Smooth muscle cell of the brain vasculature (primary cell): Measurements from ENCODE around the gene COPZ2.
"Not testable (repeated sequence)": the region's sequence is repeated elsewhere in the genome, so short reads cannot be mapped to it uniquely, and the experiment has no call there.

Experiments used
- DNase-seq: peaks from one replicate; pipeline ENCODE4 v3.0.0-alpha.2; 2012; ENCODE audit warnings: low read depth, low spot score

COPZ2 gene, protein sequence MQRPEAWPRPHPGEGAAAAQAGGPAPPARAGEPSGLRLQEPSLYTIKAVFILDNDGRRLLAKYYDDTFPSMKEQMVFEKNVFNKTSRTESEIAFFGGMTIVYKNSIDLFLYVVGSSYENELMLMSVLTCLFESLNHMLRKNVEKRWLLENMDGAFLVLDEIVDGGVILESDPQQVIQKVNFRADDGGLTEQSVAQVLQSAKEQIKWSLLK

DNA sequence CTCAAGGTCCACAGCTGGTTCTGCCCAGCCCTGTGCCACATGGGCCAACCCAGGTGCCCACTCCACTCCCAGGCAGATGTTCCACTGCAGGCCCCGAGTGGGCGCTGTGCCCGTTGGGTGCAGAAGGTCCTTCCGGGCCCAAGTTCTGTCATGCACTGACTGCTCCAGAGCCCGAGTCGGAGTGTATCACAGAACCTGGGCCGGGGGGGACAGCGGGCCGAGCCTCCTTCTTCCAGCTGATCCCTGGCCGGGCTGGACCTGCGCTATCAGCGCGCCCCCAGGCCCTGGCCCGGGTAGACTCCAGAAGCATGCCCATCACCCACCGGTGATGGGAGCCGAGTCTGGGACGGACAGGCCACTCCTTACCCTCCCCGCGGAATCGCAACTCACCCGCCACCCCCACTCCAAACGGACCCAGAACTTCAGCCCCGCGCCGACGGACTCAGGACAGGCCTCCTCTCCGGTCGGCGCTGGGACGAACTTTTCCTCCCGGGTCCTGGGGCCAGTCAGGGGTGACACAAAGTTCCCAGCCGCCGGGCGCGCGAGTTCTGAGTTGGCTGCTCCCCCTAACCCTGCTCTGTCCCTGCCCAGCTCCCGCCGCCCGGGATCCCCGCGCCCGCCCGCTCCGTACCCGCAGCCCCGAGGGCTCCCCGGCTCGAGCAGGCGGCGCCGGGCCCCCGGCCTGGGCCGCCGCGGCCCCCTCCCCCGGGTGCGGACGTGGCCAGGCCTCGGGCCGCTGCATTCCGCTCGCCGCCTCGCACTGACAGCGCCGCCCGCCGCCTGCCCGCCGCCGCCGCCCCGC, at the start of gene COPZ2:
COPZ2 (minus strand) TSS at position 762 of the 802 bp plus-strand sequence; CDS start at position 742, 20 bp downstream.
- no peak for DNase-seq

DNA sequence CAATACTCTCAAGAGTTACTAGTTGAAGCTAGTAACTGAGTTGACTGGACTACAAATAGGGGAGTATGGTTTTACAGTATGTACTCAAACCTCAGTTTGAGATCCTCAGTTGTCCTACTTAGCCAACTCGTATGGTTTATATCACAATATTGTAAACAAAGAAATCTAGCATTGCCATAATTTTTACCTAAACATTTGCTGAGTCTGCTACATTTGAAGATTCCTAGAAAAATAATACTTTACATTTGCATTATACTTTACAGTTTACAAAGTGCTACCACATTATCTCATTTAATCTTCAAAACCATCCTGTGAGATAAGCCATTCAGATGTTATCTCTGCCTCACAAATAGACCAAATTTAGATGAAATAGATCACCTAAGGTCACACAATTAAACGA, 47.3 kb upstream of the COPZ2 start:
- no peak for DNase-seq

DNA sequence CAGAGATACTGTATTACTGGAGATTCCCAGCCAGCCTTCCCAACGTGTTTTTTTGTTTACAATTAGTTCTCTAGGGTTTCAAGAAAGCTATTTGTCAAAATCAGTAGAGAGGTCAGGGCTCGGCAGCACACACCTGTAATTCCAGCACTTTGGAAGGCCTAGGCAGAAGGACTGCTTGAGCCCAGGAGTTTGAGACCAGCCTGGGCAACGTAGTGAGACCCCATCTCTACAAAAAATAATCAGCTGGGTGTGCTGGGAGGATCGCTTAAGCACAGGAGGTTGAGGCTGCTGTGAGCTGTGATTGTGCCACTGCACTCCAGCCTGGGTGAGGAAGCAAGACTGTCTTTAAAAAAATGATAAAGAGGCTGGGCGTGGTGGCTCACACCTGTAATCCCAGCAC, 44.3 kb upstream of the COPZ2 start:
- DNase-seq = no peak

DNA sequence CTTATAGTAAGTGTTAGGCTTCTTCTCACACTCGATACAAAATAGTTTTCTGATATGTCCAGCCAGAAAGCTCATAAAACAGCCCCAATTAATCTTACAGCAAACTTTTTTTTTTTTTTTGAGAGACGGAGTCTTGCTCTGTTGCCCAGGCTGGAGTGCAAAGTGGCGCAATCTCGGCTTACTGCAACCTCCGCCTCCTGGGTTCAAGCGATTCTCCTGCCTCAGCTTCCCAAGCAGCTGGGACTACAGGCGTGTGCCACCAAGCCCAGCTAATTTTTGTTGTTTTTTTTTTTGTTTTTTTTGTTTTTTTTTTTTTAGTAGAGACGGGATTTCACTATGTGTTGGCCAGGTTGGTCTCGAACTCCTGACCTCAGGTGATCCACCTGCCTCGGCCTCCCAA, 39.6 kb upstream of the COPZ2 start:
- not testable (repeated sequence) for DNase-seq

DNA sequence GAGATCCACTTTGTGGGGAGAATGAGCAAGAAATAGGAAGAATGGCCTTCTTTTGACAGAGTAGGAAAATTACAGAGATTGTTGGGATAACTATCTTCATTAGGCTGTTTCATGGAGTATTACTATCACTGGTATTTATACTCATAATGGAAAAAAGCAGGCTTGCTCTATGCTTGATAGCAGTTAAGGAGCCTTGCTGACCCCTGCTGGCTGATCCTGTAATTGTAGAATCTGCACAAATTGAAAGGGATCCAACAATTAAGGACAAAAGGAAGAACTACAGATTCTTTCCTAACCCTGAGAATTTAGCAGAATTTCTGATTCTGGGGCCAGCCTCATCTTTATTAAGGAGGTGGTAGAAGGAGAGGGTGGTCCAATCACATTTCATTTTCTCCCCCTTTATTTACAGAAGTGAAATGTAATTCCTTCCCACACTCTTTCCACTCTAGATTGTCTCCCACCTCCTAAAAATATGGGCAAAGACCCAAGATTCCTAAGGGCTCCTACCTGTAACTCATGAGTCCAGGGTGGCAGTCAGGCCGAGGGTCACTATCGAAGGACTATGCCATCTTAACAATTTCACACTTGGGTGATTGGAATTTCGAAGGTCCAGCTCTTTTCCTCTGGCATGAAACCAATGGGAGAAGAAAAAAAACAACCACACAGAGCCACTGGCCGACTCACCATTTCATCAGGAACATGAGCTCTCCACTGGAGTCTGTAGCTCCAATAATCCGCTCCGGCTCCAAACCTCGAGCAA, 36.9 kb upstream of the COPZ2 start:
- no peak for DNase-seq

DNA sequence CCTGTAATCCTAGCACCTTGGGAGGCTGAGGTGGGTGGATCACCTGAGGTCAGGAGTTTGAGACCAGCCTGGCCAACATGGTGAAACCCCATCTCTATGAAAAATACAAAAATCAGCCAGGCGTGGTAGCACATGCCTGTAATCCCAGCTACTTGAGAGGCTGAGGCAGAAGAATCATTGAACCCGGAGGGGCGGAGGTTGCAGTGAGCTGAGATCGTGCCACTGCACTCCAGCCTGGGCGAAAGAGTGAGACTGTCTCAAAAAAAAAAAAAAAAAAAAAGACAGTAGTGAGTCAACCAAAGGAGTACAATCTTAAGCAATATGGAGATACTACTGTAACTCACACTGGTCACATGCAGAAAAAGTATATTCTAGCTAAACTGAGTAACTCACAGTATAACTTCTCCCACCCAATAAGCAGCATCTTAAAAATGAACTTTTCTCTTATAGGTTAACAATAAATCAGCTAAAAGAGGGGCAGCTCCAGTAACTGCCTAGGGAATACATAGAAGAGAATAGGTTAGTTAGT, 36.0 kb upstream of the COPZ2 start:
- DNase-seq = not testable (repeated sequence)

DNA sequence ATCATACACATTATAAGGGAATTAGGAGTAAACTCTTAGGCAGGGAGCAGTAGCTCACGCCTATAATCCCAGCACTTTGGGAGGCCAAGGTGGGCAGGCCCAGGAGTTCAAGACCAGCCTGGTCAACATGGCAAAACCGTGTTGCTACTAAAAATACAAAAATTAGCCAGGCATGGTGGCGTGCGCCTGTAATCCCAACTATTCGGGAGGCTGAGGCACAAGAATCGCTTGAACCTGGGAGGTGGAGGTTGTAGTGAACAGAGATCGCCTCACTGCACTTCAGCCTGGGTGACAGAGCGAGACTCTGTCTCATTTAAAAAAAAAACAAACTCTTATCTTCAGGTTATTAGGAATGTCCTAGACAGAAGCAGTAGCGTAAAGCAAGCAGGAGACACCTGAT, 35.2 kb upstream of the COPZ2 start:
- not testable (repeated sequence) for DNase-seq

DNA sequence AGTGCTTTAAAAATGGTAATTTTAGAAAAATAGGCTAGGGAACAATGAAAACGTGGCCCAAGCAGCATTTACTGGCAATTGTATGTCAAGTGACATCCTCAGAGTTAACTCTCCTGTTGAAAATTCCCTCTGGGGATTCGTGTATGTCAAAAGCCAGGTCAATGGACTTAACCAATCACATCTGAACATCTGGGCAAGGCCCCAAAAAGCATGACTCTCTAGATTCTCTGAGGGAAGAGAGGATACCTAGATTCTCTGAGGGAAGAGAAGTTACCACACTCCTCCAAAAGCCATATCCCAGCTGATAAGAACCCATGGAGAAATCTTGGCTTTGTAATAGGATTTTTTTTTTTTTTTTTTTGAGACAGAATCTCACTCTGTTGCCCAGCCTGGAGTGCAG, 34.1 kb upstream of the COPZ2 start:
- DNase-seq = no peak

DNA sequence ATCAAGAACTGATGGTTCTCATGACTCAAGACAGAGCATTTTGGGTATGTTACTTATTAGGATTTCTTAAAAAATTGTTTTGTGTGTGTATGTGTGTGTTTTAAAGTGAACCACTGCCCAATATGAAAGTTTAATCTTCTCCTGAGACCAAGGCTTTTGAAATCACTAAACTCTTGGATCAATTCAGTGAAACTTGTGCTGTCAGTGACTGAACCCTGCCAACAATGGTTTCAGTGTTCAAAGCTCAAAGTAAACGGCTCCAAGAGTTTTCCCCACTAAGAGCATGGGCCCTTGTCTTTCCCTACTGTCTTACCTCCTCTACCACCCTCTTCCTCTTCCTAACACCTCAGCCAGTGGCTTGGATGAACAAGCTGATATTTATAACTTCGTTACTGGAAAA, 32.6 kb upstream of the COPZ2 start:
- DNase-seq = no peak

DNA sequence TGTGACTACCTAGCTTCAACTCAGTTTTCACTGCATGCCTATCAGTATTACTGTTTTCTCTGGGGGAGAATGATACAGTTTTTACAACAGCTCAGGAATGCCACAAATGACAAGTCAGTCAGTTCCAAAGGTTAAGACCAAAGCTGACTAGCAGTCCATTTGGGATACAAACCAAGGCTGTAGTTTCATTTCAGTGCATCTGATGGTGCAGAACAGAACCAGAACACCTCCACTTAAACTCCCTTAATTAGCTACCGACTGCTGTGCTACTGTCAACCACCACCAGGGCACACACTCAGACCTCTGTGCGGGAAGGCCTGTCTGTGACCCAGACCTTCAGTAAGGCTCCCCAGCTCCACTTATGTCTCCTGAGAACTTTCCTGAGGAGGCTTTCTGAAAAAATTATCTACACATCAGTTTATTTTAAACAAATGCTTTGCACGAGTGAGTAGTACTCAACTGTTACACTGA, 30.9 kb upstream of the COPZ2 start:
- no peak for DNase-seq

DNA sequence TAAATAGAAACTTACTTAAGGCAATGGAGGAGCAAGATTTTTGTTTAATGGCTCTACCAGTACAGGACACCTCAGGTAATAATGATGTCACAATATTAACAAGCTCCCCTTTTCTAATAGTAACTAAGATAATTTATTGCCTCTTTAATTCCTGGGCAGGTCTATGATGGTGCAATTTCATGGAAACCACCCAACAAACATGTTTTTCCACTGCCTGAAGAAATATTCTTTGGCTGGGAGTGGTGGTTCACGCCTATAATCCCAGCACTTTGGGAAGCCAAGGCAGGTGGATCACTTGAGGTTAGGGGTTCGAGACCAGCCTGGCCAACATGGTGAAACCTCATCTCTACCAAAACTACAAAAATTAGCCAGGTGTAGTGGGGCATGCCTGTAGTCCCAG, 30.2 kb upstream of the COPZ2 start:
- DNase-seq = not testable (repeated sequence)

DNA sequence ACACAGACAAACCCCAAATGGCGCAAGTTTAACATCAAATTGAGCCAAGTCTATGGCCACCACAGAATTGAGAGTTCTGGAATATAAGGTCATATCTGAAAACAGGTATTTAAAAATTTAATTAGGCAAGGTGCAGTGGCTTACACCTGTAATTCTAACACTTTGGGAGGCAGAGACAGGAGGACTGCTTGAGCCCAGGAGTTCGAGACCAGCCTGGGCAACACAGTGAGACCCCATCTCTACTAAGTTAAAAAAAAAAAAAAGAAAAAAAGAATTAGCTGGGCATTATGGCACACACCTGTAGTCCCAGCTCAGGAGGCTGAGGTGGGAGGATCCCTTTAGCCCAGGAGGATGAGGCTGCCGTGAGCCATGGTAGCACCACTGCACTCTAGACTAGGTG, 29.6 kb upstream of the COPZ2 start:
- DNase-seq = no peak

DNA sequence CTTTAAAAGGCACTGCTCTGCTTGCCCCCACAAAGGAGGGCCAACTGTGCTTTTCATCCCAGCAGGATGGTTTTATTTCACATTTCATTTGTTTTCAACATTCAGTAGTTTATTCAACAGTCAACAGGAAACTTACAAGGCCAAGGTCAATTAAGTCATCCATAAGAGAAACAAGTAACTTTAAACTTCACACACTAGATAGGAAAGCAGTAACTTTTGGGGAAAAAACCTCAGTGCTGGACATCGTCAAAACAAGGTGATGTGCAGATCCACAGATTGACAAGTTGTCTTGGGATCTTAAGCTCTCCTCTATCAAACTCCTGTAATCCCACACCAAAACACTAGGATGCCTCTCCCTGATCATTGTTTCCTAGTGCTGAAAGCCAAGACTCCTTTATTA, 29.1 kb upstream of the COPZ2 start:
- no peak for DNase-seq

DNA sequence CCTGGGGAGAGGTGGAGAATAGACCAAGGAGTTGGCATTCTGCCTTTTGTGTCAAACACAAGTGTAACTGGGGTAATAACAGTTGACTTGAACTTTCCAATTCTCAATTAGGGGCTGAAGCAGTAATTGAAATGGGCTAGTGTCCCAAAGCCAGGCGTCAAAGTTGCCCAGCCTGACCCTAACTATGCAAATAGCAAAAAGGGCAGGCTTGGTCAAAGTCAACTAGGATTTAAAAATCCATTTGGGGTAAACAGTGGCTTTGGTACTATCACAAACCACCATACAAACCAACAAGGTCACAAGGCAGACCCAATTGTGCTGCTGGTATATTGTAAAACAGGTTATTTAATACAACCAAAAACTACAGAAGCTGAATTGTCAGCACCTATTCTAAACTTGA, 28.6 kb upstream of the COPZ2 start:
- DNase-seq = no peak

DNA sequence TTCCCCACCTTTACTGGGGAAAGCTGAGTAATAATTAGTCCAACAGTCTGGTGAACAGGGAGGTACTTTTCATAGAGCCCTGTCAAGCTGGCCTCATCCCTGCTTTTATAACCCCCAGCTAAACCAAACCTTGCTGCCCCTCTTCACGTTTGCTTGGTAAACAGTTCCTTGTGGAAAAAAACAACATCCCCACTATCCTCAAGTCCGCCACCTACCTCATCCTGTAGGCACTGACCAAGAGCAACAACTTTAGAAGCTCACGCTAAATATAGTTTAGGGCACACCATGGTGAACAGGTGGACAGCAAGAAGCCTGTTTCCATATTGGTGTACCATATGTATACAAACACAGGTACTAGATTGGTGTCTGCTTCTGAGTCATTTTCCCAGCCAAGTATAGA, 27.0 kb upstream of the COPZ2 start:
- no peak for DNase-seq

DNA sequence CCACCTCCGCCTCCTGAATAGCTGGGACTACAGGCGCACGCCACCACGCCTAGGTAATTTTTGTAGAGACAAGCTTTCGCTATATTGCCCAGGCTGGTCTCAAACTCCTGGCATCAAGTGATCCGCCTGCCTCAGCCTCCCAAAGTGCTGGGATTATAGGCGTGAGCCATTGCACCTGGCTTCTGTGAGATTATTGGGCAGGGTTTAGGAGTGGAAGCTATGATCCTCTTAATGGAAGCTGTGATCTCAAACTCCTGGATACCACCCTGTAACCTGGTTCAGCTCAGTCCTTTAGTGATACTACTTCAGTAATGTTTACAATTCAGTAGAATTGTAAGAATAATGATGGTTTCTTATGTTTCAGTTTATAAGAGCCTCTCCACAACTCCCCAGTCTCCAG, 24.7 kb upstream of the COPZ2 start:
- no peak for DNase-seq

DNA sequence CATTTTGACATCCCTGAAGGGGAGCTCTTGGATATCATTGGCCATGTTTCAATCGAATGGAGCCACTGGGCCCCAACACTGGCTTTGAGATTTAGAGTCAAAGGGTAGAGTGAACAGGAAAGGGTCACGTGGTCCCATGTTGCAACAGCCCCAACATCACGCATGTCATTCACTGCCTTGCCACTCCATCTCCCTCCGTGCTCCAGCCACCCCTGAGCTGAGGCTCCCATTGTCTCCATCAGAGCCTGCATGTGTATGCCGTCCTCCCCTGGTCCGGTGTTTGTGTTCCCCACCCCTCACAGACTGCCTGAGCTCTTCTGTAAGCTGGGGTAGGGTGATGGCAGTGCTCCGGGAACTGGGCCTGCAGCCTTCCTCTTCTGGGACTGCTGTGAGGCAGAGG, 22.7 kb upstream of the COPZ2 start:
- DNase-seq = no peak

DNA sequence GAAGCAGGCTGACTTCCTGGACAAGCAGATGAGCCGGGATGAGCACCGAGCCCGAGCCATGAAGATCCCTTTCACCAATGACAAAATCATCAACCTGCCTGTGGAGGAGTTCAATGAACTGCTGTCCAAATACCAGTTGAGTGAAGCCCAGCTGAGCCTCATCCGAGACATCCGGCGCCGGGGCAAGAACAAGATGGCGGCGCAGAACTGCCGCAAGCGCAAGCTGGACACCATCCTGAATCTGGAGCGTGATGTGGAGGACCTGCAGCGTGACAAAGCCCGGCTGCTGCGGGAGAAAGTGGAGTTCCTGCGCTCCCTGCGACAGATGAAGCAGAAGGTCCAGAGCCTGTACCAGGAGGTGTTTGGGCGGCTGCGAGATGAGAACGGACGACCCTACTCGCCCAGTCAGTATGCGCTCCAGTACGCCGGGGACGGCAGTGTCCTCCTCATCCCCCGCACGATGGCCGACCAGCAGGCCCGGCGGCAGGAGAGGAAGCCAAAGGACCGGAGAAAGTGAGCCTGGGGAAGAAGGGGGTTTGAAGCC, 21.6 kb upstream of the COPZ2 start:
- no peak for DNase-seq

DNA sequence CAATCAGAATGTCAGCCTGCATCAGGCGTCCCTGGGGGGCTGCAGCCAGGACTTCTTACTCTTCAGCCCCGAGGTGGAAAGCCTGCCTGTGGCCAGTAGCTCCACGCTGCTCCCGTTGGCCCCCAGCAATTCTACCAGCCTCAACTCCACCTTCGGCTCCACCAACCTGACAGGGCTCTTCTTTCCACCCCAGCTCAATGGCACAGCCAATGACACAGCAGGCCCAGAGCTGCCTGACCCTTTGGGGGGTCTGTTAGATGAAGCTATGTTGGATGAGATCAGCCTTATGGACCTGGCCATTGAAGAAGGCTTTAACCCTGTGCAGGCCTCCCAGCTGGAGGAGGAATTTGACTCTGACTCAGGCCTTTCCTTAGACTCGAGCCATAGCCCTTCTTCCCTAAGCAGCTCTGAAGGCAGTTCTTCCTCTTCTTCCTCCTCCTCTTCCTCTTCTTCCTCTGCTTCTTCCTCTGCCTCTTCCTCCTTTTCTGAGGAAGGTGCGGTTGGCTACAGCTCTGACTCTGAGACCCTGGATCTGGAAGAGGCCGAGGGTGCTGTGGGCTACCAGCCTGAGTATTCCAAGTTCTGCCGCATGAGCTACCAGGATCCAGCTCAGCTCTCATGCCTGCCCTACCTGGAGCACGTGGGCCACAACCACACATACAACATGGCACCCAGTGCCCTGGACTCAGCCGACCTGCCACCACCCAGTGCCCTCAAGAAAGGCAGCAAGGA, 21.0 kb upstream of the COPZ2 start:
- DNase-seq = no peak

DNA sequence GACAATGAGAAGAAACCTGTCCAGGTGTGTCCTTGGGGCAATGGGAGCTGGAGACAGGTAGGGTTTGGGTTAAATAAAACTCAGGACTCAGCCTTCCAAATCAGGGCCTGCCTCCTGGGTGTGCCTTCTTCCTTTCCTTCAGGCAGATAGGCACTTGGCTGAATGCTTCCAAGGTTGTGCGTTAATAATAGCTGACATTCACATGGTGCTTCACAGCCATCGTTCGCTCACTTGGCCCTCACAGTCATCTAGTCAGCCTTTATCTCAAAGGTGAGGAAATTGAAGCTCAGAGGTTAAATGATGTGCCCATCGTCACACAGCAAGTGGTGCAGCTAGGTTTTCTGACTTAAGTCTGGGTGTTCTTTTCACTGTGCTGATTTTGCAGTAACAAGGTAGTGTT, 20.0 kb upstream of the COPZ2 start:
- no peak for DNase-seq

DNA sequence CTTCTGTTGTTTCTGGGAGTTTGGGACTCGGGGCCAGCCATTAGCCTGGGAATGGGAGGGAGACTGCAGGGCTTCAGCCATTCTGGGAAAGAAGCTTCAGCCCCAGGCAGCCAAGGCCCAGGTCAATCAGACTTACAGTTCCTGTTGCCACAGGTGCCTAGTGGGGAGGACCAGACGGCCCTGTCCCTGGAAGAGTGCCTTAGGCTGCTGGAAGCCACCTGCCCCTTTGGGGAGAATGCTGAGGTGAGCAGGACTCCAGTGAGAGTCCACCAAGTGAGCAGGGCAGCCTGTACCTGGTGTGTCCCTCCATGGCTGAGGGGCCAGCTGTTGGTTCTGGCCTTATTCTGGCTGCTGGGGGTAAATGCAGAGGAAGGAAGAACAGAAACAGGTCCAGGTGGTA, 19.3 kb upstream of the COPZ2 start:
- no peak for DNase-seq
